Lower leg skin (tissue), 3 donors: ENCODE measurements around the gene PTPRB.

Experiments used
- POLR2A ChIP-seq, 2 donors: fragments of 450-650 bp; IDR thresholded peaks; one replicate each; pipeline ENCODE4 v1.6.1; 2016 to 2017; ENCODE audit warnings: antibody characterized with exemption in 2 of 2, mild to moderate bottlenecking in 1 of 2, moderate library complexity in 1 of 2
- TF ChIP-seq, protein P1 (sequence below), 3 donors: fragments of 450-650 bp; IDR thresholded peaks; one replicate each; pipeline ENCODE4 v1.5.1; 2016; ENCODE audit warnings: antibody characterized with exemption in 3 of 3, mild to moderate bottlenecking in 3 of 3, moderate library complexity in 2 of 3

DNA sequence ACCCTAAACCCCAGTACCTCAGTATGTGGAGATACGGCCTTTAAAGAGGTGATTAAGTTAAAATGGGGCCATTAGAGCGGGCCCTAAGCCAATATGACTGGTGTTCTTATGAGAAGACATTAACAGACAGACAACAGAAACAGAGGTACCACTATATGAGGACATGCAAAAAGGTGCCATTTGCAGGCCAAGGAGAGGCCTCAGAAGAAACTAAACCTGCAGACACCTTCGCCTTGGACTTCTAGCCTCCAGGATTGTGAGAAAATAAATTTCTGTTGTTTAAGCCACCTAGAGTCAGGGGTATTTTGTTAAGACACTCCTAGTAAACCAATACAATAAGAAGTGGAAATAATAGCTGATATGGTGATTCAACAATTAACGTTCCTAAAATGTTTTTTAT, 32.6 kb downstream of the PTPRB start:
- TF ChIP-seq POLR2A (IDR thresholded peaks at IDR 0.05): no peak
- TF ChIP-seq, protein P1, sequence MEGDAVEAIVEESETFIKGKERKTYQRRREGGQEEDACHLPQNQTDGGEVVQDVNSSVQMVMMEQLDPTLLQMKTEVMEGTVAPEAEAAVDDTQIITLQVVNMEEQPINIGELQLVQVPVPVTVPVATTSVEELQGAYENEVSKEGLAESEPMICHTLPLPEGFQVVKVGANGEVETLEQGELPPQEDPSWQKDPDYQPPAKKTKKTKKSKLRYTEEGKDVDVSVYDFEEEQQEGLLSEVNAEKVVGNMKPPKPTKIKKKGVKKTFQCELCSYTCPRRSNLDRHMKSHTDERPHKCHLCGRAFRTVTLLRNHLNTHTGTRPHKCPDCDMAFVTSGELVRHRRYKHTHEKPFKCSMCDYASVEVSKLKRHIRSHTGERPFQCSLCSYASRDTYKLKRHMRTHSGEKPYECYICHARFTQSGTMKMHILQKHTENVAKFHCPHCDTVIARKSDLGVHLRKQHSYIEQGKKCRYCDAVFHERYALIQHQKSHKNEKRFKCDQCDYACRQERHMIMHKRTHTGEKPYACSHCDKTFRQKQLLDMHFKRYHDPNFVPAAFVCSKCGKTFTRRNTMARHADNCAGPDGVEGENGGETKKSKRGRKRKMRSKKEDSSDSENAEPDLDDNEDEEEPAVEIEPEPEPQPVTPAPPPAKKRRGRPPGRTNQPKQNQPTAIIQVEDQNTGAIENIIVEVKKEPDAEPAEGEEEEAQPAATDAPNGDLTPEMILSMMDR (IDR thresholded peaks at IDR 0.05): no peak
